DND-41 (cell line): ENCODE data around the gene PRPF6.

Experiments
- EZH2 ChIP-seq: IDR thresholded peaks from 3 replicates; pipeline ENCODE4 v1.6.1; 2012; ENCODE audit warnings: borderline replicate concordance, low read depth, mild to moderate bottlenecking, moderate library complexity, low read length, inconsistent platforms; ENCODE audit not compliant: severe bottlenecking
- TF ChIP-seq, protein P1 (sequence below): IDR thresholded peaks from 2 replicates; pipeline ENCODE4 v1.5.1; 2012; ENCODE audit warnings: borderline replicate concordance, low read length, moderate library complexity, mild to moderate bottlenecking; ENCODE audit not compliant: poor library complexity, severe bottlenecking; ENCODE audit errors: extremely low read depth

DNA sequence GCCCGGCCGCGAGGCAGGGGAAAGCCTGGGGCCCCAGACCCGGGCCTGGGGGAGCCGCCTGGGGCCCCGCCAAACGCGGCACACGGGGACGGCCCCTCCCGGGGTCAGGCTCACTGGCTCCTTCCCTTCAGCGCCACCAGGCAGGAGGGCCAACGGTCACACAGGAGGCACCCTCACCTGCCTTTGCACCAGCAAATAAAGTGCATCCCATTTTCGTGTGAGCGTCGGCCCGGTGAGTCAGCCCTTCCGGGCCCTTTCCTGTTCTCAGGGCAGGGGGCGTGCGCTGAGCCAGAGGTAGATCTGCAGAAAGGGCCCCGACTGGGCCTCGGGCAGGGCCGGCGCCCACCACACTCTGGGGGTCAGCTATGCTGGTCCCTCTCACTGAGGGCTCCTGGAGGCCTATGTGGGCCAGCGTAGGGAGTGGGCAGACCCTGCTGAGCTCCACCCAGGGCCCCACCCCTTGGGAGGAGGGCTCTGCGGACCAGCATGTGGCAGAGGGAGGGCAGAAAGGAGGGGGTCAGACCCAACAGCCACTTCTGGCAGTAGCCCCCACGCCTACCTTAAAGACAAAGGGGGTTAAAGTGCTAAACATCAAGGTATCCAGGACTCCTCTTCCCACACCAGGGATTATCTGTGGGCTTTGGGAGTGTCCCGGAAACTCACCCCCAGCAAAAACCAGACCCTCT, 23.8 kb upstream of the PRPF6 start:
- TF ChIP-seq, protein P1, sequence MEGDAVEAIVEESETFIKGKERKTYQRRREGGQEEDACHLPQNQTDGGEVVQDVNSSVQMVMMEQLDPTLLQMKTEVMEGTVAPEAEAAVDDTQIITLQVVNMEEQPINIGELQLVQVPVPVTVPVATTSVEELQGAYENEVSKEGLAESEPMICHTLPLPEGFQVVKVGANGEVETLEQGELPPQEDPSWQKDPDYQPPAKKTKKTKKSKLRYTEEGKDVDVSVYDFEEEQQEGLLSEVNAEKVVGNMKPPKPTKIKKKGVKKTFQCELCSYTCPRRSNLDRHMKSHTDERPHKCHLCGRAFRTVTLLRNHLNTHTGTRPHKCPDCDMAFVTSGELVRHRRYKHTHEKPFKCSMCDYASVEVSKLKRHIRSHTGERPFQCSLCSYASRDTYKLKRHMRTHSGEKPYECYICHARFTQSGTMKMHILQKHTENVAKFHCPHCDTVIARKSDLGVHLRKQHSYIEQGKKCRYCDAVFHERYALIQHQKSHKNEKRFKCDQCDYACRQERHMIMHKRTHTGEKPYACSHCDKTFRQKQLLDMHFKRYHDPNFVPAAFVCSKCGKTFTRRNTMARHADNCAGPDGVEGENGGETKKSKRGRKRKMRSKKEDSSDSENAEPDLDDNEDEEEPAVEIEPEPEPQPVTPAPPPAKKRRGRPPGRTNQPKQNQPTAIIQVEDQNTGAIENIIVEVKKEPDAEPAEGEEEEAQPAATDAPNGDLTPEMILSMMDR: no peak
- no peak for TF ChIP-seq EZH2
